ENCODE data around the gene ASL. TPM values are rescaled to one million over a fixed set of nuclear protein-coding genes. Genes with fewer than 3 reads are reported as not detected.
"Not testable (repeated sequence)": the region's sequence is repeated elsewhere in the genome, so short reads cannot be mapped to it uniquely, and the experiment has no call there.

Gene ASL
- total RNA-seq, 1 experiment from 2014 or later, result 56.5 TPM

- intact Hi-C loops (cut with micrococcal nuclease), result loop anchor here (5.0 kb wide), 1 partner anchor 86 kb away; no protein-coding TSS in a partner anchor
Observed at GRCh38 chr7:66118603-66119002, 43.0 kb downstream of the ASL start.

DNA sequence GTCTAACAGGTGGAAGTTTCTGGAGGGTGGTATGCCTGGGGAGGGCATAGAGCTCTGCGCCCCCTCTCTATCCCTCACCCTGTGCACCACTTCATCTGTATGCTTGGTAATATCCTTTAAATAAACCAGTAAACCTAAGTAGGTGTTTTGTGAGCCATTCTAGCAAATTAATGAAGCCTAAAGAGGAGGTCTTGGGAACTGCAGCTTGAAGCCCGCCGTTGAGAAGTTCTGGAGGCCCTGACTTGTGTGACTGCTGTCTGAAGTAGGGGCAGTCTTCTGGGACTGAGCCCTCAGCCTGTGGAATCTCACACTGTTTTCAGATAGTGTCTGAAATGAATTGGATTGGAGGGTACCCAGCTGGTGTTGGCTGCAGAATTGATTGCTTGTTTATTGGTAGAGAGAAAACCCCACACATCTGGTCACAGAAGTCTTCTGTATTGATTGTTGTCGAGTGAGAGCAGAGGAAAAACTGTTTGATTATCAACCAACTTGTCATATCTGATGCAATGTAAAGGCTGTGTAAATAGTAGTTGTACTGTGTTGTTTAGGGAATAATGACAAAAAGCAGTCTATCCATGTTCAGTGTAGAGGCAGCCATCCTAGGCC lies 43.7 kb downstream of the ASL start:
- no peaks in the 10 kb centered on the region for H3K27me3 Mint-ChIP-seq (ENCODE audit: insufficient read depth, unreplicated experiment)
- H3K36me3 Mint-ChIP-seq (ENCODE audit: insufficient read depth, unreplicated experiment), result peaks cover 23% of the 10 kb centered on the region
- DNase-seq (ENCODE audit: unreplicated experiment), result no peak
- BruUV-seq (replicated peaks), result no TSS peak
- H3K4me3 Mint-ChIP-seq (ENCODE audit: unreplicated experiment), result no peak overlapping the region
- intact Hi-C loops (cut with micrococcal nuclease), result loop anchor here (5.0 kb wide), 1 partner anchor 87 kb away; no protein-coding TSS in a partner anchor
- POLR2A ChIA-PET, result interaction anchor here (0.6 kb wide), 1 partner anchor 745 kb away, joined by 3 read pairs; no protein-coding TSS in a partner anchor
- no peak for TF ChIP-seq CTCF (IDR thresholded peaks at IDR 0.05; ENCODE audit: unreplicated experiment)
- H3K4me1 Mint-ChIP-seq (ENCODE audit: insufficient read depth, unreplicated experiment), result peaks cover 27% of the 10 kb centered on the region
- peak overlapping the region; percentile 29 for H3K27ac Mint-ChIP-seq (ENCODE audit: low read depth, unreplicated experiment)
- CTCF ChIA-PET, result interaction anchor here (0.8 kb wide), 1 partner anchor 16 kb away, joined by 4 read pairs; no protein-coding TSS in a partner anchor
- no peaks in the 10 kb centered on the region for H3K9me3 Mint-ChIP-seq (ENCODE audit: unreplicated experiment)

More at GRCh38 chr7:66118603-66119002, 43.0 kb downstream of the ASL start:
- DNase-seq (ENCODE audit: unreplicated experiment), result no peak
- Mint-ChIP-seq H3K9me3 (ENCODE audit: unreplicated experiment) (no peaks in the 10 kb centered on the region), H3K4me1 (ENCODE audit: insufficient read depth, unreplicated experiment) (peaks cover 27% of the 10 kb centered on the region), H3K27me3 (ENCODE audit: insufficient read depth, unreplicated experiment) (no peaks in the 10 kb centered on the region), H3K4me3 (ENCODE audit: unreplicated experiment) (no peak overlapping the region), H3K27ac (ENCODE audit: low read depth, unreplicated experiment) (peak overlapping the region; percentile 29), H3K36me3 (ENCODE audit: insufficient read depth, unreplicated experiment) (peaks cover 23% of the 10 kb centered on the region)
- ChIA-PET CTCF (no interaction called here), POLR2A (interaction anchor here (0.9 kb wide), 1 partner anchor 375 kb away, joined by 3 read pairs; no protein-coding TSS in a partner anchor)
- no peak for TF ChIP-seq CTCF (IDR thresholded peaks at IDR 0.05; ENCODE audit: unreplicated experiment)
- BruUV-seq (replicated peaks), result no TSS peak

- TF ChIP-seq CTCF (IDR thresholded peaks at IDR 0.05; ENCODE audit: unreplicated experiment), result no peak
- Mint-ChIP-seq H3K4me3 (ENCODE audit: unreplicated experiment) (no peak overlapping the region), H3K9me3 (ENCODE audit: unreplicated experiment) (no peaks in the 10 kb centered on the region), H3K27ac (ENCODE audit: low read depth, unreplicated experiment) (no peak overlapping the region), H3K27me3 (ENCODE audit: insufficient read depth, unreplicated experiment) (no peaks in the 10 kb centered on the region), H3K36me3 (ENCODE audit: insufficient read depth, unreplicated experiment) (peaks cover 38% of the 10 kb centered on the region), H3K4me1 (ENCODE audit: insufficient read depth, unreplicated experiment) (peaks cover 9% of the 10 kb centered on the region)
- DNase-seq (ENCODE audit: unreplicated experiment), result no peak
- ChIA-PET POLR2A (interaction anchor here (1.3 kb wide), 1 partner anchor 8 kb away, joined by 4 read pairs; the partner anchor contains the start of gene CRCP), CTCF (interaction anchor here (0.6 to 1.5 kb wide), 3 partner anchors 17 to 385 kb away, joined by 3 read pairs; no protein-coding TSS in a partner anchor)
- intact Hi-C loops (cut with micrococcal nuclease), result no loop called here
- no TSS peak for BruUV-seq (replicated peaks)
Observed at GRCh38 chr7:66123175-66123528, 47.5 kb downstream of the ASL start.

GRCh38 chr7:66124569-66124861 lies 48.9 kb downstream of the ASL start:
- DNase-seq (ENCODE audit: unreplicated experiment); H3K4me3 Mint-ChIP-seq (ENCODE audit: unreplicated experiment); CTCF ChIA-PET; H3K27ac Mint-ChIP-seq (ENCODE audit: low read depth, unreplicated experiment); BruUV-seq (replicated peaks); H3K27me3 Mint-ChIP-seq (ENCODE audit: insufficient read depth, unreplicated experiment); intact Hi-C loops (cut with micrococcal nuclease); H3K9me3 Mint-ChIP-seq (ENCODE audit: unreplicated experiment); H3K4me1 Mint-ChIP-seq (ENCODE audit: insufficient read depth, unreplicated experiment): not testable (repeated sequence)
- POLR2A ChIA-PET, result interaction anchor here (0.6 to 1.3 kb wide), 2 partner anchors 9 to 143 kb away, joined by 3 to 4 read pairs; partner anchors contain the start of gene CRCP
- peaks cover 43% of the 10 kb centered on the region for H3K36me3 Mint-ChIP-seq (ENCODE audit: insufficient read depth, unreplicated experiment)

Data from MCF 10A (cell line).